Measurements from ENCODE around the gene SNRNP25. TPM values are rescaled to one million over a fixed set of nuclear protein-coding genes. Genes with fewer than 3 reads are reported as not detected.

Gene SNRNP25
- total RNA-seq, 1 experiment from 2014 or later, result 70.8 TPM

- no peak for DNase-seq (ENCODE audit: low spot score)
Observed at GRCh38 chr16:77273-77806, 23.7 kb downstream of the SNRNP25 start.

- peak; percentile 64 for DNase-seq (ENCODE audit: low spot score)
Observed at GRCh38 chr16:77807-78443, 24.3 kb downstream of the SNRNP25 start, which contains the start of gene MPG. Gene MPG (plus strand): TSS chr16:78225. CDS start chr16:78310, 85 bp downstream.

GRCh38 chr16:78444-79150, 25.0 kb downstream of the SNRNP25 start:
- DNase-seq (ENCODE audit: low spot score), result no peak

- DNase-seq (ENCODE audit: low spot score), result no peak
Observed at GRCh38 chr16:79151-80054, 25.8 kb downstream of the SNRNP25 start.

- DNase-seq (ENCODE audit: low spot score), result no peak
Observed at GRCh38 chr16:83060-83603, 29.5 kb downstream of the SNRNP25 start.

- DNase-seq (ENCODE audit: low spot score), result peak; percentile 62
Observed at GRCh38 chr16:83781-84615, 30.4 kb downstream of the SNRNP25 start.

GRCh38 chr16:84718-85406, 31.2 kb downstream of the SNRNP25 start:
- DNase-seq (ENCODE audit: low spot score), result peak; percentile 98

GRCh38 chr16:85407-85782, 31.8 kb downstream of the SNRNP25 start:
- no peak for DNase-seq (ENCODE audit: low spot score)

- no peak for DNase-seq (ENCODE audit: low spot score)
Observed at GRCh38 chr16:85865-86264, 32.2 kb downstream of the SNRNP25 start.

- no peak for DNase-seq (ENCODE audit: low spot score)
Observed at GRCh38 chr16:86483-86952, 32.9 kb downstream of the SNRNP25 start.

GRCh38 chr16:88613-89012, 35.0 kb downstream of the SNRNP25 start:
- no peak for DNase-seq (ENCODE audit: low spot score)

- no peak for DNase-seq (ENCODE audit: low spot score)
Observed at GRCh38 chr16:89391-90302, 36.0 kb downstream of the SNRNP25 start.

- DNase-seq (ENCODE audit: low spot score), result no peak
Observed at GRCh38 chr16:91484-91883, 37.9 kb downstream of the SNRNP25 start.

- no peak for DNase-seq (ENCODE audit: low spot score)
Observed at GRCh38 chr16:92431-93339, 39.1 kb downstream of the SNRNP25 start.

GRCh38 chr16:94918-95265, 41.3 kb downstream of the SNRNP25 start:
- DNase-seq (ENCODE audit: low spot score), result no peak

- DNase-seq (ENCODE audit: low spot score), result peak; percentile 91
Observed at GRCh38 chr16:96935-97381, 43.3 kb downstream of the SNRNP25 start.

- peak; percentile 64 for DNase-seq (ENCODE audit: low spot score)
Observed at GRCh38 chr16:97822-98221, 44.2 kb downstream of the SNRNP25 start.

- no peak for DNase-seq (ENCODE audit: low spot score)
Observed at GRCh38 chr16:100989-101388, 47.4 kb downstream of the SNRNP25 start.

Measured in A172 (cell line).